ENCODE data around the gene RFFL. TPM values are rescaled to one million over a fixed set of nuclear protein-coding genes. Genes with fewer than 3 reads are reported as not detected.

Gene RFFL
- total RNA-seq, 6 donors from 2014 or later: 17.6 to 30.8 (median 25.3) TPM

DNA sequence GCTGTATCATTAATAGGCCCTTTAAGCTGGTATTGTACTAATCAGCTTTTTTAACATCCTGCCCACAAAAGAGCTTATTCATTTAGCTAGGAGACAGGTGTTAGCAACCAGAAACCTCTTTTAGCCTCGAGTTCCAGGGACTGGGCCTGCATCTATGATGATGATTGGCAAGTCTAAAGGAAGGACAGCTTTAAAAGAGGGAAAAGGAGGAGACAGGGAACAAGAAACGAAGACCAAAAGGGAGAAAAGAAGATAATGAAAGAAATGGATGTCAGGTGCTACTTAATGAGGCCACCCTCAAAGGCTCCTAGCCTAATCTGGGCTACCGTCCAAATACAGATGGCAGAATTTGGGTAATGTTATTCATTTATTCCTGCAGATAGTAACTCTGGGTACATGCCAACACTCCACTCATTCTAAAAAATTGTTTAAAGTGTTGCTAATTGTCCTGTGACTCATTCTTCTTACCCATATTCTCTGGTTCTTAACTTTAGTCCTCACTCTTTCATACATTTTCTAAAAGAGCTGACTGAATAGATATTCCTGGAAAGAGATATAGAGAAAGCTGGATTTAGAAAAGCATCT lies 18.7 kb upstream of the RFFL start:
- no peak overlapping the region for H3K27ac ChIP-seq
- ATAC-seq (ENCODE audit: low FRiP score in 2 of 2): no peak
- 52 to 67% methylated on average over 3 of the region's 3 CpGs for WGBS, 2 donors

DNA sequence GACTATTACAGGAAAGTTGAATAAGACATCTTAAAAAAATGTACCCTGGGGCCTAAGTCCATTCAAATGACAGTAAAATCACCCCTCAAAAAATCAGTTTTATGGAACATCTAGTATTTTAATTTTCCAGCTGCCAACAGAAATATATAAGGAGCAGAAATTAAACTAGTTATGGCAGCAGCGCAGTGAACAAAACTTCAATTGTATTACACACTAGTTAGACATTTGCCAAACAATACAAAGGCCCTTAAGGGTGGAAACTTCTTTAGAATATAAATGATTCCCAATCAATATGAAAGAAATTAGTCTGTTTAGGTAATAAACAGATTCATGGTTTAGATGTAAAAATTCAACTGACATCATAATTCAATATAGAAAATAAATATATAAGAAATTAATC lies 18.1 kb upstream of the RFFL start:
- Histone ChIP-seq H3K9me3 (no peaks in the 10 kb centered on the region), H3K4me3 (no peak overlapping the region), H3K4me1 (peaks cover 6 to 19% (median 9%) of the 10 kb centered on the region in 4 donors), H3K27ac (no peak overlapping the region), H3K36me3 (no peaks in the 10 kb centered on the region), H3K27me3 (no peaks in the 10 kb centered on the region)
- no peak for DNase-seq
- 100% methylated on average over 1 of the region's 1 CpG for WGBS, 2 donors
- ATAC-seq (ENCODE audit: low FRiP score in 2 of 2): no peak
- TF ChIP-seq EP300 (IDR thresholded peaks at IDR 0.05) (no peak), POLR2A (IDR thresholded peaks at IDR 0.05) (no peak)

More for the DNA sequence above, 18.7 kb upstream of the RFFL start:
- H3K4me1 ChIP-seq: peaks cover 7 to 24% (median 13%) of the 10 kb centered on the region in 4 donors
- H3K36me3 ChIP-seq: no peaks in the 10 kb centered on the region
- no peak for DNase-seq
- TF ChIP-seq POLR2AphosphoS5 (IDR thresholded peaks at IDR 0.05) (no peak), EP300 (IDR thresholded peaks at IDR 0.05) (no peak), CTCF (IDR thresholded peaks at IDR 0.05) (no peak), POLR2A (IDR thresholded peaks at IDR 0.05) (no peak)
- no peak overlapping the region for H3K4me3 ChIP-seq
- H3K9me3 ChIP-seq: no peaks in the 10 kb centered on the region
- no peaks in the 10 kb centered on the region for H3K27me3 ChIP-seq

DNA sequence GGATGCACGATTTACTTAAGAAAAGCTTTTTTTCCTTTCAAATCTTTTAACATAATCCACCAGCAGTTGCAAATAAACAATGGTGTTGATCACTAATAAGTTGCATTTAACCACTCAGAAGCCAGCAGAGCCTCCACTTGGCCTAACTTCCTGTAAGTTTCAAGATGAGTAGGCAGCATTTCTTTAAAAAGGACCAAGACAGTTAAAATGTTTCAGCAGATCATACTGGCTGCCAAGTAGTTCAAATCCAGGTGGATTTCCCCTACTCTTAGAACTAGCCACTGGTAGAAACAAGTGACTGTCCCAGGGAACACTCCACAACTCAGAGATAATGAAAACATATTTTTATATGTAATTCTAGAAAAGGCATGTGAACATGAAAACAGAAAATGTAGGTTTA lies 17.0 kb upstream of the RFFL start:
- Histone ChIP-seq H3K4me3 (no peak overlapping the region), H3K36me3 (no peaks in the 10 kb centered on the region), H3K4me1 (peaks cover 6 to 18% (median 8%) of the 10 kb centered on the region in 4 donors), H3K27me3 (no peaks in the 10 kb centered on the region), H3K27ac (no peak overlapping the region), H3K9me3 (no peaks in the 10 kb centered on the region)
- ATAC-seq (ENCODE audit: low FRiP score in 2 of 2) (no peak), DNase-seq (no peak)
- TF ChIP-seq CTCF (IDR thresholded peaks at IDR 0.05) (no peak), POLR2AphosphoS5 (IDR thresholded peaks at IDR 0.05) (no peak), POLR2A (IDR thresholded peaks at IDR 0.05) (no peak), EP300 (IDR thresholded peaks at IDR 0.05) (no peak)
- 55 to 67% methylated on average over 1 of the region's 1 CpG for WGBS, 2 donors

GRCh38 chr17:35079547-35080423 lies 16.3 kb upstream of the RFFL start:
- no peaks in the 10 kb centered on the region for H3K36me3 ChIP-seq
- peaks cover 6 to 26% (median 13%) of the 10 kb centered on the region in 4 donors for H3K4me1 ChIP-seq
- H3K27ac ChIP-seq: no peak overlapping the region
- no peak for TF ChIP-seq CTCF (IDR thresholded peaks at IDR 0.05)
- no peak overlapping the region for H3K4me3 ChIP-seq
- ATAC-seq (ENCODE audit: low FRiP score in 2 of 2): no peak
- no peak for DNase-seq
- H3K9me3 ChIP-seq: no peaks in the 10 kb centered on the region
- 91 to 97% methylated on average over 1 of the region's 1 CpG for WGBS, 2 donors
- H3K27me3 ChIP-seq: no peaks in the 10 kb centered on the region

- Histone ChIP-seq H3K4me1 (peaks cover 3 to 21% (median 11%) of the 10 kb centered on the region in 4 donors), H3K27me3 (no peaks in the 10 kb centered on the region), H3K36me3 (no peaks in the 10 kb centered on the region), H3K9me3 (no peaks in the 10 kb centered on the region), H3K4me3 (no peak overlapping the region), H3K27ac (no peak overlapping the region)
- TF ChIP-seq POLR2A (IDR thresholded peaks at IDR 0.05): no peak
- no peak for TF ChIP-seq EP300 (IDR thresholded peaks at IDR 0.05)
- TF ChIP-seq CTCF (IDR thresholded peaks at IDR 0.05): no peak
- no peak for TF ChIP-seq POLR2AphosphoS5 (IDR thresholded peaks at IDR 0.05)
- WGBS, 2 donors: 79 to 81% methylated on average over 1 of the region's 1 CpG
- DNase-seq: no peak
- ATAC-seq (ENCODE audit: low FRiP score in 2 of 2): no peak
Measured at GRCh38 chr17:35076874-35077273, 13.4 kb upstream of the RFFL start.
